H1 (cell line): Measurements from ENCODE around the gene GNAS. TPM values are rescaled to one million over a fixed set of nuclear protein-coding genes. Genes with fewer than 3 reads are reported as not detected.

Source experiments
- CTCF ChIA-PET: fragments of 300-600 bp; sonication (Branson Sonifier 250); formaldehyde crosslinking; loops from one replicate; lab custom pipeline; 2021; ENCODE audit not compliant: partially characterized antibody; lab: Charles Lee
- POLR2A ChIA-PET: fragments of 300-600 bp; sonication (Branson Sonifier 250); formaldehyde crosslinking; loops from one replicate; lab custom pipeline; 2021; ENCODE audit warnings: inconsistent platforms; ENCODE audit not compliant: partially characterized antibody; lab: Charles Lee
- DNase-seq, 2 experiments: peaks; one replicate each; pipeline versions ENCODE4 v3.0.0 to v3.0.0-alpha.2; 2010 to 2022; ENCODE audit warnings: low spot score in 2 of 2, low read depth in 1 of 2, mixed read lengths in 1 of 2
- FAIRE-seq: peaks from 2 replicates; lab custom pipeline; 2011; peaks lifted over from hg19 to GRCh38; lab: Jason Lieb, UNC
- H2AFZ ChIP-seq: 2 replicates; pipeline ENCODE4 v1.8.1; 2012; ENCODE audit warnings: low read length, inconsistent platforms
- H2AK5ac ChIP-seq: 2 replicates; pipeline ENCODE4 v1.6.1; 2013; ENCODE audit warnings: low read depth, low read length
- H2BK120ac ChIP-seq: replicated peaks from 2 replicates; pipeline ENCODE3; 2013; ENCODE audit warnings: low read depth, low read length, inconsistent platforms
- H2BK12ac ChIP-seq: 2 replicates; pipeline ENCODE4 v1.6.1; 2013; ENCODE audit warnings: low read depth, low read length
- H2BK15ac ChIP-seq: 2 replicates; pipeline ENCODE4 v1.6.1; 2013; ENCODE audit warnings: low read length
- H2BK20ac ChIP-seq: 2 replicates; pipeline ENCODE4 v1.6.1; 2013; ENCODE audit warnings: low read length
- H2BK5ac ChIP-seq: 2 replicates; pipeline ENCODE4 v1.6.1; 2013; ENCODE audit warnings: low read depth, low read length
- H3K14ac ChIP-seq: 2 replicates; pipeline ENCODE4 v1.6.1; 2013; ENCODE audit warnings: inconsistent platforms; ENCODE audit not compliant: insufficient read length
- H3K18ac ChIP-seq: 2 replicates; pipeline ENCODE4 v1.6.1; 2013; ENCODE audit warnings: low read length; ENCODE audit errors: extremely low read depth
- H3K23ac ChIP-seq: 2 replicates; pipeline ENCODE4 v1.6.1; 2013; ENCODE audit warnings: inconsistent platforms; ENCODE audit not compliant: insufficient read length
- H3K23me2 ChIP-seq: 2 replicates; pipeline ENCODE4 v1.6.1; 2013; ENCODE audit warnings: low read depth, low read length
- H3K27ac ChIP-seq: 2 replicates; pipeline ENCODE4 v1.6.1; 2011; ENCODE audit warnings: low read depth, low read length, inconsistent platforms
- H3K27me3 ChIP-seq, 4 experiments: replicated peaks in 1 of 4; 1 replicate in 1 of 4; 2 replicates in 3 of 4; pipeline versions ENCODE4 v1.6.1 to v1.8.1; 2011 to 2013; ENCODE audit warnings: low read length in 3 of 4, mild to moderate bottlenecking in 3 of 4, inconsistent platforms in 2 of 4, mixed read lengths in 2 of 4, moderate library complexity in 1 of 4; ENCODE audit not compliant: control insufficient read depth in 3 of 4, insufficient read depth in 3 of 4; ENCODE audit errors: extremely low read depth in 1 of 4
- H3K36me3 ChIP-seq, 4 experiments: 2 replicates each; pipeline versions ENCODE4 v1.6.1 to v1.8.1; 2011 to 2013; ENCODE audit warnings: mild to moderate bottlenecking in 4 of 4, low read length in 3 of 4, moderate library complexity in 2 of 4, control low read depth in 1 of 4, inconsistent platforms in 1 of 4; ENCODE audit not compliant: insufficient read depth in 4 of 4, control insufficient read depth in 2 of 4
- H3K4ac ChIP-seq: replicated peaks from 2 replicates; pipeline ENCODE3; 2013; ENCODE audit warnings: low read length, low read depth, mixed read lengths, inconsistent platforms; ENCODE audit not compliant: insufficient read length
- H3K4me1 ChIP-seq, 4 experiments: replicated peaks in 1 of 4; 1 replicate in 1 of 4; 2 replicates in 3 of 4; pipeline versions ENCODE4 v1.6.1 to v1.8.1; 2011 to 2013; ENCODE audit warnings: low read length in 3 of 4, inconsistent platforms in 2 of 4, mixed read lengths in 1 of 4; ENCODE audit not compliant: insufficient read depth in 4 of 4, control insufficient read depth in 3 of 4
- H3K4me2 ChIP-seq, 2 experiments: 2 replicates each; pipeline versions ENCODE4 v1.6.1 to v1.8.1; 2011 to 2013; ENCODE audit warnings: low read depth in 2 of 2, low read length in 2 of 2, control low read depth in 1 of 2, inconsistent platforms in 1 of 2, mild to moderate bottlenecking in 1 of 2; ENCODE audit not compliant: insufficient read depth in 1 of 2
- H3K4me3 ChIP-seq, 4 experiments: fragments of 200-600, 300-600 bp in 1 of 4; sonication (generic), shearing (Covaris generic), sonication (Bioruptor Twin) in 1 of 4; 2 replicates each; pipeline versions ENCODE4 v1.5.1 to v1.8.1; 2011 to 2016; ENCODE audit warnings: low read length in 4 of 4, low read depth in 3 of 4, control low read depth in 2 of 4, inconsistent platforms in 2 of 4, mild to moderate bottlenecking in 2 of 4, mixed read lengths in 1 of 4, moderate library complexity in 1 of 4; ENCODE audit not compliant: insufficient read depth in 2 of 4; ENCODE audit errors: extremely low read depth in 1 of 4
- H3K56ac ChIP-seq: replicated peaks from 2 replicates; pipeline ENCODE3; 2013; ENCODE audit warnings: low read depth, mild to moderate bottlenecking, mixed read lengths, low read length, inconsistent platforms; ENCODE audit not compliant: insufficient read length
- H3K79me1 ChIP-seq: 2 replicates; pipeline ENCODE4 v1.6.1; 2013; ENCODE audit warnings: low read depth, low read length, control low read depth
- H3K79me2 ChIP-seq, 2 experiments: 2 replicates each; pipeline versions ENCODE4 v1.6.1 to v1.8.1; 2012 to 2013; ENCODE audit warnings: low read length in 2 of 2, mild to moderate bottlenecking in 2 of 2, inconsistent platforms in 1 of 2; ENCODE audit not compliant: insufficient read depth in 2 of 2, control insufficient read depth in 1 of 2
- H3K9ac ChIP-seq, 4 experiments: replicated peaks in 1 of 4; 1 replicate in 1 of 4; 2 replicates in 3 of 4; pipeline versions ENCODE4 v1.6.1 to v1.8.1; 2011 to 2013; ENCODE audit warnings: low read depth in 3 of 4, low read length in 3 of 4, control low read depth in 2 of 4, mild to moderate bottlenecking in 2 of 4, moderate library complexity in 2 of 4, inconsistent platforms in 1 of 4; ENCODE audit errors: extremely low read depth in 1 of 4
- H3K9me3 ChIP-seq, 2 experiments: 2 replicates each; pipeline versions ENCODE4 v1.6.1 to v1.8.1; 2012 to 2013; ENCODE audit warnings: mild to moderate bottlenecking in 2 of 2, moderate library complexity in 2 of 2, control low read depth in 1 of 2, inconsistent platforms in 1 of 2, low read depth in 1 of 2, low read length in 1 of 2, mixed read lengths in 1 of 2; ENCODE audit not compliant: insufficient read depth in 2 of 2
- H4K20me1 ChIP-seq, 2 experiments: replicated peaks in 1 of 2; 2 replicates each; pipeline versions ENCODE3 to v1.8.1; 2011 to 2013; ENCODE audit warnings: inconsistent platforms in 2 of 2, low read length in 2 of 2, mild to moderate bottlenecking in 1 of 2; ENCODE audit not compliant: insufficient read depth in 2 of 2, control insufficient read depth in 1 of 2
- H4K5ac ChIP-seq: 2 replicates; pipeline ENCODE4 v1.6.1; 2013; ENCODE audit warnings: low read length, low read depth, mixed read lengths, inconsistent platforms; ENCODE audit not compliant: insufficient read length
- H4K8ac ChIP-seq: 2 replicates; pipeline ENCODE4 v1.8.0; 2013; ENCODE audit warnings: mild to moderate bottlenecking, moderate library complexity, low read length, inconsistent platforms; ENCODE audit not compliant: insufficient read depth; ENCODE audit errors: extremely low read depth
- H4K91ac ChIP-seq: replicated peaks from 2 replicates; pipeline ENCODE3; 2013; ENCODE audit warnings: low read length, mixed read lengths, inconsistent platforms; ENCODE audit not compliant: insufficient read length
- CEBPB ChIP-seq: IDR thresholded peaks from 2 replicates; pipeline ENCODE4 v1.6.1; 2012; ENCODE audit warnings: low read depth, low read length
- EZH2 ChIP-seq: fragments of 200-600 bp; sonication (generic); IDR thresholded peaks from 2 replicates; pipeline ENCODE4 v1.7.1; 2012; ENCODE audit warnings: low read depth, mild to moderate bottlenecking, moderate library complexity, low read length, inconsistent platforms; ENCODE audit not compliant: severe bottlenecking
- MAFK ChIP-seq: IDR thresholded peaks from 2 replicates; pipeline ENCODE4 v1.6.1; 2012; ENCODE audit warnings: low read depth, mild to moderate bottlenecking, improper control_type of control experiment, low read length
- POLR2A ChIP-seq, 2 experiments: IDR thresholded peaks; 1 replicate in 1 of 2; 2 replicates in 1 of 2; pipeline ENCODE4 v1.6.1; 2011; ENCODE audit warnings: low read depth in 2 of 2, low read length in 2 of 2, mild to moderate bottlenecking in 2 of 2; ENCODE audit errors: control extremely low read depth in 1 of 2
- SP2 ChIP-seq: IDR thresholded peaks from 2 replicates; pipeline ENCODE4 v1.6.1; 2012; ENCODE audit warnings: mild to moderate bottlenecking, low read length, inconsistent platforms
- SP4 ChIP-seq: IDR thresholded peaks from 2 replicates; pipeline ENCODE4 v1.6.1; 2012; ENCODE audit warnings: low read length, inconsistent platforms
- TEAD4 ChIP-seq: IDR thresholded peaks from 2 replicates; pipeline ENCODE4 v1.6.1; 2012; ENCODE audit warnings: low read depth, low read length, inconsistent platforms, mixed read lengths
- WGBS, 2 experiments: shearing (Covaris generic) in 1 of 2; methylation state at CpG; one replicate each; pipeline versions ENCODE4 v1.1.6 to v1.1.7; 2013 to 2015; ENCODE audit warnings: low lambda C conversion rate in 2 of 2, mixed read lengths in 2 of 2, inconsistent platforms in 1 of 2, low coverage in 1 of 2, missing lambda C conversion rate in 1 of 2; ENCODE audit not compliant: insufficient replicate concordance in 2 of 2, insufficient coverage in 1 of 2, insufficient read length in 1 of 2; ENCODE audit errors: extremely low coverage in 1 of 2, missing lambda C conversion rate in 1 of 2; 5-methylcytosine and 5-hydroxymethylcytosine counted together
- polyA plus RNA-seq, 7 experiments: library from polyadenylated mRNA; depleted of rRNA in 3 of 7; stranded (reverse) in 5 of 7; unstranded in 2 of 7; fragments of >200 nt in 5 of 7; fragments of 200-250 nt in 2 of 7; gene quantifications; 1 replicate in 5 of 7; 2 replicates in 1 of 7; 4 replicates in 1 of 7; pipeline versions ENCODE4 v1.2.1 to v1.2.3, GENCODE V29; 2011 to 2013; ENCODE audit warnings: missing spikeins in 2 of 7, mixed read lengths in 2 of 7
- total RNA-seq: library from RNA; stranded (reverse); fragmentation: NEBNext Ultra II Directional; extraction: Animal tissue kit (Norgen Biotek cat#: 25700); gene quantifications from 2 replicates; pipeline ENCODE4 v1.2.1, GENCODE V29; 2021

Gene GNAS
- total and polyA plus RNA-seq, 2 of the 8 experiments (the other 6 are each of a cell fraction or from before 2014, with no cell fraction given): 989 to 1,613 TPM

DNA sequence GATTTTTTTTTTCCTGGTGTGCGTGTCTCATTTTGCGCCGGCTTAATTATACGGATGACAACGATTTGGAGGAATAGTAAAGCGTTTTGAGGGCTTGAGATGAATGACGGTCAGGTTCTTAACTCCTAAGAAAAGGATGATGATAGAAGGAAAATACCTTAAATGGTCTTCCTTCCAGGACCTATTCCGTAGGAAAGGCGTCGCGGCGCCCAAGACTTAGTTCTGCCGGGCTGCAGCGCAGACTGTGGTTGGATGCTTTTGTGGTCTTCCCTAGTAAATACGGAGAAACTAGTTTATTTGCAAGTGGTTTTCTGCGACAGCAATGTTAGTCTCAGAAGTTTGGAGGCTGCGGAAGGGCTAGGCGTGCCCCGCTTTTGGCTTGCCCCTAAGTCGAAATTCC, 10.2 kb upstream of the GNAS start:
- Histone ChIP-seq H3K27ac (peak overlapping the region; percentile 71), H4K20me1 (peaks cover 2 to 7% of the 10 kb centered on the region in 2 experiments), H3K4me3 (peak overlapping the region; percentile 49 to 62 (median 60)), H4K8ac (no peak overlapping the region), H3K56ac (peak overlapping the region; percentile 24), H3K4me1 (peaks cover 15 to 36% (median 21%) of the 10 kb centered on the region in 4 experiments), H3K18ac (peak overlapping the region; percentile 76), H3K23ac (no peak overlapping the region), H3K9me3 (no peaks in the 10 kb centered on the region), H3K4ac (peak overlapping the region; percentile 2), H3K79me2 (peaks cover 30 to 96% of the 10 kb centered on the region in 2 experiments), H3K36me3 (peaks cover 2 to 47% (median 17%) of the 10 kb centered on the region in 4 experiments; a peak in 6 of 8 replicates), H3K23me2 (peaks cover 16% of the 10 kb centered on the region), H3K9ac (peak overlapping the region in 2 of 4 experiments; percentile 31 to 55; a peak in 4 of 7 replicates), H2BK120ac (peak overlapping the region; percentile 21), H2BK5ac (peak overlapping the region; percentile 95), H3K27me3 (peaks cover 0 to 18% (median 11%) of the 10 kb centered on the region in 4 experiments; a peak in 5 of 7 replicates), H2BK12ac (peak overlapping the region; percentile 3; the same call in 1 of the 2 replicates), H3K14ac (no peak overlapping the region), H2BK15ac (no peak overlapping the region), H3K79me1 (peaks cover 7% of the 10 kb centered on the region; the same call in 1 of the 2 replicates), H4K91ac (peak overlapping the region; percentile 77), H2AK5ac (no peak overlapping the region), H2AFZ (no peak overlapping the region), H4K5ac (peak overlapping the region; percentile 65), H3K4me2 (peak overlapping the region; percentile 69 to 98), H2BK20ac (0 out of 2 replicates have a peak overlapping the region, but pooled peaks have one; percentile 1)
- no peak for DNase-seq
- CTCF ChIA-PET: interaction anchor here (0.7 to 8.7 kb wide), 2 partner anchors 10 to 128 kb away, joined by 3 to 57 read pairs; partner anchors contain the start of genes GNAS and GNAS-AS1
- WGBS, 2 experiments: 40% methylated on average over 20 of the region's 20 CpGs; no CpG with 5 or more reads in 1 of the 2 experiments
- POLR2A ChIA-PET: interaction anchor here (0.9 to 13.4 kb wide), 9 partner anchors 3 to 190 kb away, joined by 3 to 163 read pairs (median 42); partner anchors contain the start of genes GNAS, GNAS-AS1, NPEPL1 and STX16
- FAIRE-seq: no peak
- TF ChIP-seq SP4: no peak
- no peak for TF ChIP-seq SP2
- 0 out of 3 replicates have a peak, but pooled peaks of 1 of the 2 experiments have one; percentile 4 for TF ChIP-seq POLR2A (IDR thresholded peaks at IDR 0.05; ENCODE audit: control extremely low read depth in 1 of 2, low read depth in 2 of 2, low read length in 2 of 2)
- no peak for TF ChIP-seq EZH2
- TF ChIP-seq TEAD4: no peak
- TF ChIP-seq MAFK: no peak
- TF ChIP-seq CEBPB: no peak
